Cardiac muscle cell (in vitro differentiated cells and primary cell): Measurements from ENCODE around the gene FBP2. TPM values are rescaled to one million over a fixed set of nuclear protein-coding genes. Genes with fewer than 3 reads are reported as not detected.
A peak's percentile ranks its signal among the peaks of the same experiment; 100 is the strongest.
"Not testable (repeated sequence)": the region's sequence is repeated elsewhere in the genome, so short reads cannot be mapped to it uniquely, and the experiment has no call there.

Source experiments
- DNase-seq, 2 donors: peaks; one replicate each; pipeline versions ENCODE4 v3.0.0 to v3.0.0-alpha.2; 2010 to 2017; ENCODE audit warnings: low read depth in 1 of 2, low spot score in 1 of 2
- H3K27ac ChIP-seq: fragments of 200-600 bp; sonication (generic); 2 replicates; pipeline ENCODE4 v1.5.1; 2016
- H3K27me3 ChIP-seq: fragments of 200-600 bp; sonication (generic); 2 replicates; pipeline ENCODE4 v1.6.0; 2016; ENCODE audit warnings: control low read depth
- H3K36me3 ChIP-seq: fragments of 200-600 bp; sonication (generic); 2 replicates; pipeline ENCODE4 v1.5.1; 2016; ENCODE audit warnings: control low read depth
- H3K4me1 ChIP-seq: fragments of 200-600 bp; sonication (generic); 2 replicates; pipeline ENCODE4 v1.8.1; 2017; ENCODE audit warnings: low read depth, mild to moderate bottlenecking, mixed run types
- H3K4me3 ChIP-seq: fragments of 200-600 bp; sonication (generic); 2 replicates; pipeline ENCODE4 v1.5.1; 2016; ENCODE audit warnings: mild to moderate bottlenecking
- H3K9me3 ChIP-seq: fragments of 200-600 bp; sonication (generic); 2 replicates; pipeline ENCODE4 v1.5.1; 2017; ENCODE audit warnings: low read depth, mild to moderate bottlenecking, control low read depth
- CTCF ChIP-seq: IDR thresholded peaks from 2 replicates; pipeline ENCODE4 v1.5.1; 2012; ENCODE audit warnings: low read depth, mild to moderate bottlenecking, low read length
- polyA plus RNA-seq: library from polyadenylated mRNA; unstranded; fragments of >200 nt; fragmentation: Nextera tagmentation; extraction: Ambion mirVana; gene quantifications from 2 replicates; pipeline ENCODE4 v1.2.1, GENCODE V29; 2016
- total RNA-seq: library from RNA; depleted of rRNA; stranded (reverse); fragments of >200 nt; gene quantifications from 2 replicates; pipeline ENCODE4 v1.2.3, GENCODE V29; 2016

The FBP2 gene
- total and polyA plus RNA-seq, 2 experiments from 2014 or later: 0.32 TPM; not detected in 1

- Histone ChIP-seq H3K4me1 (no peaks in the 10 kb centered on the region), H3K27ac (no peak overlapping the region), H3K9me3 (no peaks in the 10 kb centered on the region), H3K27me3 (no peaks in the 10 kb centered on the region), H3K4me3 (no peak overlapping the region), H3K36me3 (no peaks in the 10 kb centered on the region)
- TF ChIP-seq CTCF: no peak
- no peak for DNase-seq
These were observed 5.5 kb upstream of the FBP2 start for GRCh38 chr9:94599102-94599501.

GRCh38 chr9:94592683-94593082 lies 941 bp downstream of the FBP2 start:
- not testable (repeated sequence) for H3K27me3 ChIP-seq, H3K4me1 ChIP-seq, H3K27ac ChIP-seq, H3K36me3 ChIP-seq, DNase-seq, H3K4me3 ChIP-seq, H3K9me3 ChIP-seq

- no peak for TF ChIP-seq CTCF
- H3K27me3 ChIP-seq: no peaks in the 10 kb centered on the region
These were observed 1.7 kb downstream of the FBP2 start for GRCh38 chr9:94591876-94592275.

GRCh38 chr9:94591046-94591545 lies 2.5 kb downstream of the FBP2 start:
- not testable (repeated sequence) for H3K27me3 ChIP-seq, DNase-seq, H3K36me3 ChIP-seq, H3K4me3 ChIP-seq, H3K4me1 ChIP-seq, H3K9me3 ChIP-seq, H3K27ac ChIP-seq

More at GRCh38 chr9:94591876-94592275, 1.7 kb downstream of the FBP2 start:
- no peaks in the 10 kb centered on the region for H3K4me1 ChIP-seq
- no peaks in the 10 kb centered on the region for H3K9me3 ChIP-seq
- H3K4me3 ChIP-seq: no peak overlapping the region
- H3K36me3 ChIP-seq: no peaks in the 10 kb centered on the region
- H3K27ac ChIP-seq: no peak overlapping the region
- peak in 1 of 2 donors; percentile 11 for DNase-seq

GRCh38 chr9:94588681-94589080 lies 4.9 kb downstream of the FBP2 start:
- no peak overlapping the region for H3K4me3 ChIP-seq
- no peaks in the 10 kb centered on the region for H3K9me3 ChIP-seq
- no peaks in the 10 kb centered on the region for H3K27me3 ChIP-seq
- H3K27ac ChIP-seq: no peak overlapping the region
- DNase-seq: no peak
- TF ChIP-seq CTCF: no peak
- no peaks in the 10 kb centered on the region for H3K36me3 ChIP-seq
- no peaks in the 10 kb centered on the region for H3K4me1 ChIP-seq

GRCh38 chr9:94586814-94587213 lies 6.8 kb downstream of the FBP2 start:
- Histone ChIP-seq H3K36me3 (no peaks in the 10 kb centered on the region), H3K27ac (no peak overlapping the region), H3K27me3 (no peaks in the 10 kb centered on the region), H3K4me3 (no peak overlapping the region), H3K9me3 (no peaks in the 10 kb centered on the region), H3K4me1 (no peaks in the 10 kb centered on the region)
- peak in 1 of 2 donors; percentile 63 for DNase-seq
- TF ChIP-seq CTCF: no peak

GRCh38 chr9:94586316-94586715 lies 7.3 kb downstream of the FBP2 start:
- no peaks in the 10 kb centered on the region for H3K36me3 ChIP-seq
- H3K27me3 ChIP-seq: no peaks in the 10 kb centered on the region
- H3K4me3 ChIP-seq: no peak overlapping the region
- no peak for TF ChIP-seq CTCF
- no peaks in the 10 kb centered on the region for H3K4me1 ChIP-seq
- no peaks in the 10 kb centered on the region for H3K9me3 ChIP-seq
- peak in 1 of 2 donors; percentile 4 for DNase-seq
- no peak overlapping the region for H3K27ac ChIP-seq
